ENCODE results near the gene E2F3. TPM values are rescaled to one million over a fixed set of nuclear protein-coding genes. Genes with fewer than 3 reads are reported as not detected.

E2F3 gene
- total RNA-seq, 1 donor from 2014 or later: 27.4 TPM

DNA sequence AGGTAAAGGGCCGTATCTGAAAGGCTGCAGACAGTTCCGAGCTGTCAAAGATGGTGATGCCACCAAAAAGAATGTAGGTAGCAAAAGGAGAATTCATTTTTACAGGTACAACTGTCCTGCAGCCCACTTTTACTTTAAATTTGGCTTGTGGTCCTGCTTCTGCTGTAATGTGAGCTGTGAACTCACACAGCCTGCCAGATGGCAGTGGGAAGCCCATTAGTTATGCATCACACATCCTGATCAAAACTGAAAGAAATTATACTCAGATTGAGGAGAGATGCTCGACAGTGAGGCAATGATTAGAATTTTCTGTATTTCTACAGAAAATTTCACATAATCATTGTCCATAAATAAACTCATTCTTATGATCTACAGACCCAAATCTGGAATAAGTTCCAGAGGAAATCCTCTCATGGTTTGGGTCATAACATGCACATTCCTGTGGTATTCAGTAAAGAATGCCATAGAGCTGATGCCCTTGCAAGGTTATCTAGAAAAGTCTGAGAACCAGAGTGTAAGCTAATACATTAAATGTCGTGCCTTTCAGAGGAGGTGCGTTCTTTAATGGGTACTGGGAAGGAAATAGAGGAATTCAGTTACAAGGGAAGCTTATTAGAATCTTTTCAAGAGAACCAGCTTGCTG, 23.9 kb upstream of the E2F3 start:
- Histone ChIP-seq H3K4me3 (ENCODE audit: insufficient read depth, low read depth, low read length) (no peak overlapping the region), H3K9me3 (ENCODE audit: insufficient read depth, low read depth, low read length) (no peaks in the 10 kb centered on the region), H3K27ac (ENCODE audit: low read depth, low read length) (peak overlapping the region; percentile 33), H3K4me1 (ENCODE audit: insufficient read depth, low read length) (peaks cover 21% of the 10 kb centered on the region), H3K27me3 (ENCODE audit: insufficient read depth, low read length) (no peaks in the 10 kb centered on the region), H3K79me2 (ENCODE audit: insufficient read depth, low read length) (no peaks in the 10 kb centered on the region), H3K9ac (ENCODE audit: low read length) (no peak overlapping the region), H4K20me1 (ENCODE audit: insufficient read depth, low read length) (no peaks in the 10 kb centered on the region), H2AFZ (ENCODE audit: low read depth, low read length) (no peak overlapping the region), H3K4me2 (ENCODE audit: low read length) (peak overlapping the region; percentile 74), H3K36me3 (ENCODE audit: insufficient read depth, low read length) (no peaks in the 10 kb centered on the region)
- no peaks in the 10 kb centered on the region for H3K27me3 Mint-ChIP-seq (ENCODE audit: low read depth, unreplicated experiment)
- H3K27ac Mint-ChIP-seq (ENCODE audit: unreplicated experiment): peak overlapping the region; percentile 7
- H3K4me3 Mint-ChIP-seq (ENCODE audit: unreplicated experiment): no peak overlapping the region
- H3K36me3 Mint-ChIP-seq (ENCODE audit: low read depth, unreplicated experiment): no peaks in the 10 kb centered on the region
- TF ChIP-seq EZH2 (IDR thresholded peaks at IDR 0.05; ENCODE audit: insufficient read depth, low read length): no peak
- TF ChIP-seq, protein P1, sequence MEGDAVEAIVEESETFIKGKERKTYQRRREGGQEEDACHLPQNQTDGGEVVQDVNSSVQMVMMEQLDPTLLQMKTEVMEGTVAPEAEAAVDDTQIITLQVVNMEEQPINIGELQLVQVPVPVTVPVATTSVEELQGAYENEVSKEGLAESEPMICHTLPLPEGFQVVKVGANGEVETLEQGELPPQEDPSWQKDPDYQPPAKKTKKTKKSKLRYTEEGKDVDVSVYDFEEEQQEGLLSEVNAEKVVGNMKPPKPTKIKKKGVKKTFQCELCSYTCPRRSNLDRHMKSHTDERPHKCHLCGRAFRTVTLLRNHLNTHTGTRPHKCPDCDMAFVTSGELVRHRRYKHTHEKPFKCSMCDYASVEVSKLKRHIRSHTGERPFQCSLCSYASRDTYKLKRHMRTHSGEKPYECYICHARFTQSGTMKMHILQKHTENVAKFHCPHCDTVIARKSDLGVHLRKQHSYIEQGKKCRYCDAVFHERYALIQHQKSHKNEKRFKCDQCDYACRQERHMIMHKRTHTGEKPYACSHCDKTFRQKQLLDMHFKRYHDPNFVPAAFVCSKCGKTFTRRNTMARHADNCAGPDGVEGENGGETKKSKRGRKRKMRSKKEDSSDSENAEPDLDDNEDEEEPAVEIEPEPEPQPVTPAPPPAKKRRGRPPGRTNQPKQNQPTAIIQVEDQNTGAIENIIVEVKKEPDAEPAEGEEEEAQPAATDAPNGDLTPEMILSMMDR (IDR thresholded peaks at IDR 0.05; ENCODE audit: insufficient read depth, low read depth, low read length): no peak
- H3K9me3 Mint-ChIP-seq (ENCODE audit: unreplicated experiment): no peaks in the 10 kb centered on the region
- FAIRE-seq (peak; percentile 9), DNase-seq (ENCODE audit: low read depth) (peak; percentile 86)
- H3K4me1 Mint-ChIP-seq (ENCODE audit: low read depth, unreplicated experiment): peaks cover 22% of the 10 kb centered on the region

DNA sequence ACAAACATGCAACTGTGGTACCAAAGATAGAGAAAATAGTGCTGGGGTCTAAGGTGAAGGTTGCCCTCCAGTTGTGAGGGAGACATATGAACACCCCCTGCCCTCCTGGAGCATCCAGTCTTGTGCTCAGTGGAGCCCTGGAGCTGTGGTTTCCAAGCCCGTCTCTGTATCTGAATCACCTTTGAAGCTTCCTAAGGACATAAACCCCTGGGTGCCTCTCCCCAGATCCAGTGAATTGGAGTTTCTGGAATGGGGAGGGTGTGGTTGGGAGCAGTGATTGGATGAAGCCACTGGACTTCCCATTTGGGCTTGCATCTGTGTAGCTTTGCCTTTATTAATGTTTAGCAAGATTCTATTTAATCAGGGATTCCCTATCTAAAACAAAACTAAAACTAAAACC, 22.4 kb upstream of the E2F3 start:
- H3K79me2 ChIP-seq (ENCODE audit: insufficient read depth, low read length): no peaks in the 10 kb centered on the region
- TF ChIP-seq, protein P1 (IDR thresholded peaks at IDR 0.05; ENCODE audit: insufficient read depth, low read depth, low read length): no peak
- TF ChIP-seq EZH2 (IDR thresholded peaks at IDR 0.05; ENCODE audit: insufficient read depth, low read length): no peak
- DNase-seq (ENCODE audit: low read depth): peak; percentile 11
- no peak overlapping the region for H3K4me3 Mint-ChIP-seq (ENCODE audit: unreplicated experiment)
- peak overlapping the region; percentile 7 for H3K27ac Mint-ChIP-seq (ENCODE audit: unreplicated experiment)
- H2AFZ ChIP-seq (ENCODE audit: low read depth, low read length): no peak overlapping the region
- no peaks in the 10 kb centered on the region for H3K36me3 Mint-ChIP-seq (ENCODE audit: low read depth, unreplicated experiment)
- no peak overlapping the region for H3K4me3 ChIP-seq (ENCODE audit: insufficient read depth, low read depth, low read length)
- no peaks in the 10 kb centered on the region for H4K20me1 ChIP-seq (ENCODE audit: insufficient read depth, low read length)
- H3K27me3 ChIP-seq (ENCODE audit: insufficient read depth, low read length): no peaks in the 10 kb centered on the region
- no peaks in the 10 kb centered on the region for H3K9me3 ChIP-seq (ENCODE audit: insufficient read depth, low read depth, low read length)
- H3K36me3 ChIP-seq (ENCODE audit: insufficient read depth, low read length): no peaks in the 10 kb centered on the region
- peak overlapping the region; percentile 5 for H3K27ac ChIP-seq (ENCODE audit: low read depth, low read length)
- peak overlapping the region; percentile 37 for H3K4me2 ChIP-seq (ENCODE audit: low read length)
- H3K9ac ChIP-seq (ENCODE audit: low read length): no peak overlapping the region
- no peak for FAIRE-seq
- peaks cover 21% of the 10 kb centered on the region for H3K4me1 ChIP-seq (ENCODE audit: insufficient read depth, low read length)
- H3K27me3 Mint-ChIP-seq (ENCODE audit: low read depth, unreplicated experiment): no peaks in the 10 kb centered on the region
- H3K9me3 Mint-ChIP-seq (ENCODE audit: unreplicated experiment): no peaks in the 10 kb centered on the region
- peaks cover 22% of the 10 kb centered on the region for H3K4me1 Mint-ChIP-seq (ENCODE audit: low read depth, unreplicated experiment)

DNA sequence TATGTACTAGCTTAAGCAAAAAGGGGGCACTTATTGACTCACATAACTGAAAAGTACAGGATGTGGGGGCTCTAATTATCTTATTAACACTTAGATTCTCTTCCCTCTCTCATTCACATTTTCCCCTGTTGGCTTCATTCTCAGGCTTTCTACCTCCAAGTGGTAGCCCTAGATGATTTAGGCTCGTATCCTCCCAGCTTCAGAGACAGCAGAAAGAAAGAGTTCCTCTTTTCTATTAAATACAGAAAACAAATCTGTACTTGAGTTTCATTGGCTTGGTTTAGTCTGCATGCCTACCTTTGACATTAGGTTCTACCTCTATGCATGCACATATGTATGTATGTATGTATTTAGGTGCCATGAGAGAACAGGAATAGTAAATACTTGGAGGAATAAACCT, 15.5 kb upstream of the E2F3 start:
- no peaks in the 10 kb centered on the region for H3K9me3 ChIP-seq (ENCODE audit: insufficient read depth, low read depth, low read length)
- no peak overlapping the region for H3K4me3 ChIP-seq (ENCODE audit: insufficient read depth, low read depth, low read length)
- TF ChIP-seq, protein P1 (IDR thresholded peaks at IDR 0.05; ENCODE audit: insufficient read depth, low read depth, low read length): no peak
- TF ChIP-seq EZH2 (IDR thresholded peaks at IDR 0.05; ENCODE audit: insufficient read depth, low read length): no peak
- no peak overlapping the region for H3K27ac Mint-ChIP-seq (ENCODE audit: unreplicated experiment)
- no peak overlapping the region for H2AFZ ChIP-seq (ENCODE audit: low read depth, low read length)
- H3K36me3 ChIP-seq (ENCODE audit: insufficient read depth, low read length): no peaks in the 10 kb centered on the region
- H3K36me3 Mint-ChIP-seq (ENCODE audit: low read depth, unreplicated experiment): no peaks in the 10 kb centered on the region
- H4K20me1 ChIP-seq (ENCODE audit: insufficient read depth, low read length): no peaks in the 10 kb centered on the region
- no peaks in the 10 kb centered on the region for H3K27me3 ChIP-seq (ENCODE audit: insufficient read depth, low read length)
- no peaks in the 10 kb centered on the region for H3K4me1 Mint-ChIP-seq (ENCODE audit: low read depth, unreplicated experiment)
- no peak overlapping the region for H3K4me3 Mint-ChIP-seq (ENCODE audit: unreplicated experiment)
- H3K4me1 ChIP-seq (ENCODE audit: insufficient read depth, low read length): no peaks in the 10 kb centered on the region
- H3K79me2 ChIP-seq (ENCODE audit: insufficient read depth, low read length): no peaks in the 10 kb centered on the region
- DNase-seq (ENCODE audit: low read depth): no peak
- no peak overlapping the region for H3K9ac ChIP-seq (ENCODE audit: low read length)
- H3K4me2 ChIP-seq (ENCODE audit: low read length): no peak overlapping the region
- H3K27me3 Mint-ChIP-seq (ENCODE audit: low read depth, unreplicated experiment): no peaks in the 10 kb centered on the region
- no peak overlapping the region for H3K27ac ChIP-seq (ENCODE audit: low read depth, low read length)
- H3K9me3 Mint-ChIP-seq (ENCODE audit: unreplicated experiment): peaks cover 10% of the 10 kb centered on the region
- FAIRE-seq: no peak

All from astrocyte (in vitro differentiated cells and primary cell).